Caco-2 (cell line): Measurements from ENCODE around the gene ZNF506. TPM values are rescaled to one million over a fixed set of nuclear protein-coding genes. Genes with fewer than 3 reads are reported as not detected.

Experiments used
- BruUV-seq: library from RNA; stranded (reverse); fragments of 400-500 nt; replicated peaks from 2 replicates; lab custom pipeline; 2021; lab: Mats Ljungman, UMichigan
- CTCF ChIA-PET: fragments of 300-600 bp; sonication (Branson Sonifier 250); formaldehyde crosslinking; loops from one replicate; lab custom pipeline; 2022; ENCODE audit warnings: antibody characterized with exemption; lab: Charles Lee
- POLR2A ChIA-PET: fragments of 300-600 bp; sonication (Branson Sonifier 250); formaldehyde crosslinking; loops from one replicate; lab custom pipeline; 2022; ENCODE audit warnings: antibody characterized with exemption; lab: Charles Lee
- DNase-seq, 2 experiments: peaks; one replicate each; pipeline versions ENCODE4 v3.0.0 to v3.0.0-alpha.2; 2020 to 2022
- H3K27me3 ChIP-seq: replicated peaks from 2 replicates; pipeline ENCODE4 v1.6.0; 2011; ENCODE audit warnings: low read length; ENCODE audit not compliant: control insufficient read depth, insufficient read depth
- H3K36me3 ChIP-seq: 2 replicates; pipeline ENCODE4 v1.5.1; 2011; ENCODE audit warnings: low read length; ENCODE audit not compliant: control insufficient read depth, insufficient read depth
- H3K4me1 ChIP-seq: fragments of 250-450 bp; sonication (Bioruptor Pico); 2 replicates; pipeline ENCODE4 v1.5.1; 2020; ENCODE audit warnings: mild to moderate bottlenecking
- H3K4me3 ChIP-seq: 2 replicates; pipeline ENCODE4 v1.5.1; 2011; ENCODE audit warnings: low read depth, mild to moderate bottlenecking, control low read depth, low read length
- H3K9me3 ChIP-seq: fragments of 250-450 bp; sonication (Bioruptor Pico); 2 replicates; pipeline ENCODE4 v1.5.1; 2020; ENCODE audit warnings: mild to moderate bottlenecking, moderate library complexity
- H3K27ac Mint-ChIP-seq: one replicate; pipeline ENCODE4 v1.8.0; 2022; ENCODE audit warnings: mixed read lengths; ENCODE audit not compliant: unreplicated experiment
- H3K27me3 Mint-ChIP-seq: one replicate; pipeline ENCODE4 v1.8.0; 2022; ENCODE audit warnings: mixed read lengths; ENCODE audit not compliant: insufficient read depth, unreplicated experiment
- H3K36me3 Mint-ChIP-seq: one replicate; pipeline ENCODE4 v1.8.0; 2022; ENCODE audit warnings: mild to moderate bottlenecking, mixed read lengths; ENCODE audit not compliant: insufficient read depth, unreplicated experiment
- H3K4me1 Mint-ChIP-seq: one replicate; pipeline ENCODE4 v1.8.0; 2022; ENCODE audit warnings: low read depth, mixed read lengths; ENCODE audit not compliant: unreplicated experiment
- H3K4me3 Mint-ChIP-seq: one replicate; pipeline ENCODE4 v1.8.0; 2022; ENCODE audit warnings: mild to moderate bottlenecking, moderate library complexity, mixed read lengths; ENCODE audit not compliant: unreplicated experiment
- H3K9me3 Mint-ChIP-seq: one replicate; pipeline ENCODE4 v1.8.0; 2022; ENCODE audit warnings: mixed read lengths; ENCODE audit not compliant: unreplicated experiment
- intact Hi-C: fragments of 100-400 bp; cut with micrococcal nuclease; formaldehyde crosslinking; loops from one replicate; pipeline ENCODE4 v1.10.0; 2022; ENCODE audit not compliant: unreplicated experiment
- total RNA-seq: library from RNA; stranded (reverse); gene quantifications from 2 replicates; pipeline ENCODE4 v1.2.3, GENCODE V29; 2022
- TF ChIP-seq, protein P1 (sequence below), 2 experiments: fragments of 200-600 bp in 1 of 2; IDR thresholded peaks; 1 replicate in 1 of 2; 2 replicates in 1 of 2; pipeline versions ENCODE4 v1.5.1 to v1.8.0; 2011 to 2022; ENCODE audit warnings: antibody characterized with exemption in 1 of 2, control low read depth in 1 of 2, inconsistent platforms in 1 of 2, low read depth in 1 of 2, low read length in 1 of 2, mild to moderate bottlenecking in 1 of 2, moderate library complexity in 1 of 2; ENCODE audit not compliant: insufficient read depth in 1 of 2, severe bottlenecking in 1 of 2, unreplicated experiment in 1 of 2

The ZNF506 gene
- total RNA-seq, 1 experiment from 2014 or later, result 9.4 TPM

DNA sequence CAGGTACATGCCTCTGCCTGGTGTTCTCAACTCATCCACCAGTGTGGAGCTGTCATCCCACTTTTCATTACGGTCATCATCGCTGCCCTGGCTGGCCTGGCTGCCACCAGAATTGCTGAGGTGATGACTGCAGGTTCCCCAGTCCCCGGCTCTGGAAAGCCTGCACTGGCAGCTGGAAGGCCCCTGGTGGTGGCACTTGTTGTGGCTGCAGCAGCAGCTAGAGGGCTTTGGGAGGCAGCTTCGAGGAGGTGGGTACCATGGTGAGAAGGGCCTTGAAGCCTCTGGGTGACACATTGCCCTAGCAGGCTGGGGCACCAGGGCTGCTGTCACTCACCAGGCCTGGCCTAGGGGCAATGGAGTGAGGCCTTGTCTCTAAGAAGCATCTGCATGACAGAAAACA, 63.4 kb downstream of the ZNF506 start:
- H3K4me3 ChIP-seq, result no peak overlapping the region
- POLR2A ChIA-PET, result no interaction called here
- peaks cover 7% of the 10 kb centered on the region; the same call in 1 of the 2 replicates for H3K9me3 ChIP-seq
- DNase-seq, result no peak
- no TSS peak for BruUV-seq
- Mint-ChIP-seq H3K27me3 (no peaks in the 10 kb centered on the region), H3K4me1 (no peaks in the 10 kb centered on the region), H3K4me3 (no peak overlapping the region), H3K36me3 (no peaks in the 10 kb centered on the region), H3K27ac (no peak overlapping the region), H3K9me3 (peaks cover 5% of the 10 kb centered on the region)
- no peaks in the 10 kb centered on the region; the same call in 1 of the 2 replicates for H3K27me3 ChIP-seq
- intact Hi-C loops, result no loop called here
- CTCF ChIA-PET, result no interaction called here
- TF ChIP-seq, protein P1, sequence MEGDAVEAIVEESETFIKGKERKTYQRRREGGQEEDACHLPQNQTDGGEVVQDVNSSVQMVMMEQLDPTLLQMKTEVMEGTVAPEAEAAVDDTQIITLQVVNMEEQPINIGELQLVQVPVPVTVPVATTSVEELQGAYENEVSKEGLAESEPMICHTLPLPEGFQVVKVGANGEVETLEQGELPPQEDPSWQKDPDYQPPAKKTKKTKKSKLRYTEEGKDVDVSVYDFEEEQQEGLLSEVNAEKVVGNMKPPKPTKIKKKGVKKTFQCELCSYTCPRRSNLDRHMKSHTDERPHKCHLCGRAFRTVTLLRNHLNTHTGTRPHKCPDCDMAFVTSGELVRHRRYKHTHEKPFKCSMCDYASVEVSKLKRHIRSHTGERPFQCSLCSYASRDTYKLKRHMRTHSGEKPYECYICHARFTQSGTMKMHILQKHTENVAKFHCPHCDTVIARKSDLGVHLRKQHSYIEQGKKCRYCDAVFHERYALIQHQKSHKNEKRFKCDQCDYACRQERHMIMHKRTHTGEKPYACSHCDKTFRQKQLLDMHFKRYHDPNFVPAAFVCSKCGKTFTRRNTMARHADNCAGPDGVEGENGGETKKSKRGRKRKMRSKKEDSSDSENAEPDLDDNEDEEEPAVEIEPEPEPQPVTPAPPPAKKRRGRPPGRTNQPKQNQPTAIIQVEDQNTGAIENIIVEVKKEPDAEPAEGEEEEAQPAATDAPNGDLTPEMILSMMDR (IDR thresholded peaks at IDR 0.05; ENCODE audit: insufficient read depth in 1 of 2, low read depth in 1 of 2, low read length in 1 of 2, severe bottlenecking in 1 of 2, unreplicated experiment in 1 of 2), result no peak
- no peaks in the 10 kb centered on the region for H3K36me3 ChIP-seq
- no peaks in the 10 kb centered on the region for H3K4me1 ChIP-seq

DNA sequence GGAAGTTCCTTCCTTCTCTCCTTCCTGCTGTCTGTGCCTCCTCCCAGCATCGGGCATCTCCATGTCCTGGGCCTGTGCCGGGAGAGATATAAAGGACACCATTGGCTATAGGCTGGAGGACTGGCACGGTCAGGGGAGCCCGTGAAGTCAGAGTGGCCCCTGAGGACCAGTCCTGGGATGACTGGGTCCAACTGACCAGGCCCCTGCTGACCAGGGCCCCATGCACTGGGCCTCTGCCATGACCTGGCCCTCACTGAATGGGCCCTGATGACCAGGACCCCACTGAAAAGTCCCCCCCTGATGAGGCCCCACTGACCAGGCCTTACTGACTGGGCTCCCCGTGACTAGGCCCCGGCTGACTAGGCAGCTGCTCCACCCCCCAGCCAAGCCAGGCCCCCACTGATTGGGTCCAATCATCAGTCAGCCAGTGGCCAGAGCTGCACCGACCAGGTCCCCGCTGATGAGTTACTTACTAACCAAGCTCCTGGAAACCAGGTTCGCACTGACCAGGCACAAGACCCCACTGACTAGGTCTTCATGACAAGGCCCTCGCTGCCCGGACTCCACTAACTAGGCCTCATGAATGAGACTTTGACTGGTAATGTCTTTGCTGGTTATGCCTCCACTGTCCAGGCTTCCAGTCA, 68.7 kb downstream of the ZNF506 start:
- POLR2A ChIA-PET, result no interaction called here
- H3K4me3 Mint-ChIP-seq, result no peak overlapping the region

DNA sequence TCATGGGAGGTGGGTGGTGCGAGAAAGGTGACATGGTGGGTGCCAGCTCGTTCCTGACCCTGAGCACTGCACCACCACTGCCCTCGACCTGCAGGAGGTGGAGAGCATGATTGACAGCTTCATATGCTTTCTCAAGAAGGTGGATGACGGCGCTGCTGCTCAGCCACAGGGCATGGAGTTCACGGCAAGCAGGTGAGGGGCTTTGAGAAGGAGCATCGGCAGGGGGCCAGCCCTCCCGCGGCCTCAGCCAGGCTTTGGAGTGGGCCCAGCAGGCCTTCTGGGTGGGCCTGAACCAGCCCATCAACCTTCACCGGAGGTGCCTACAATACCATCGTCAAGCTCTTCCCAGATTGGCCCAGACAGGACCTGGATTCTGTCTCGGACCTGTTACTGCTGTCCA, 69.7 kb downstream of the ZNF506 start:
- TF ChIP-seq, protein P1 (IDR thresholded peaks at IDR 0.05; ENCODE audit: insufficient read depth in 1 of 2, low read depth in 1 of 2, low read length in 1 of 2, severe bottlenecking in 1 of 2, unreplicated experiment in 1 of 2), result no peak
- no peaks in the 10 kb centered on the region for H3K9me3 Mint-ChIP-seq
- H3K36me3 Mint-ChIP-seq, result no peaks in the 10 kb centered on the region
- Histone ChIP-seq H3K4me3 (no peak overlapping the region), H3K27me3 (no peaks in the 10 kb centered on the region), H3K36me3 (no peaks in the 10 kb centered on the region), H3K4me1 (no peaks in the 10 kb centered on the region), H3K9me3 (0 out of 2 replicates have a peak, but pooled peaks cover 4% of the 10 kb centered on the region)
- intact Hi-C loops, result no loop called here
- DNase-seq, result no peak
- H3K4me1 Mint-ChIP-seq, result no peaks in the 10 kb centered on the region
- BruUV-seq, result no TSS peak
- CTCF ChIA-PET, result no interaction called here
- no peak overlapping the region for H3K4me3 Mint-ChIP-seq
- POLR2A ChIA-PET, result interaction anchor here (0.5 kb wide), 1 partner anchor 149 kb away, joined by 4 read pairs; the partner anchor contains the start of gene ZNF93
- H3K27ac Mint-ChIP-seq, result no peak overlapping the region
- no peaks in the 10 kb centered on the region for H3K27me3 Mint-ChIP-seq

More for the DNA sequence above, 68.7 kb downstream of the ZNF506 start:
- Mint-ChIP-seq H3K27ac (no peak overlapping the region), H3K9me3 (no peaks in the 10 kb centered on the region), H3K27me3 (no peaks in the 10 kb centered on the region), H3K36me3 (no peaks in the 10 kb centered on the region), H3K4me1 (no peaks in the 10 kb centered on the region)
- DNase-seq, result no peak
- H3K9me3 ChIP-seq, result 0 out of 2 replicates have a peak, but pooled peaks cover 4% of the 10 kb centered on the region
- H3K27me3 ChIP-seq, result no peaks in the 10 kb centered on the region
- intact Hi-C loops, result no loop called here
- CTCF ChIA-PET, result no interaction called here
- BruUV-seq, result no TSS peak
- H3K36me3 ChIP-seq, result no peaks in the 10 kb centered on the region
- TF ChIP-seq, protein P1 (IDR thresholded peaks at IDR 0.05; ENCODE audit: insufficient read depth in 1 of 2, low read depth in 1 of 2, low read length in 1 of 2, severe bottlenecking in 1 of 2, unreplicated experiment in 1 of 2), result no peak
- no peak overlapping the region for H3K4me3 ChIP-seq
- no peaks in the 10 kb centered on the region for H3K4me1 ChIP-seq
